ENCODE results near the gene CFAP91.
"Not testable (repeated sequence)": the region's sequence is repeated elsewhere in the genome, so short reads cannot be mapped to it uniquely, and the experiment has no call there.

GRCh38 chr3:119678209-119678608 is 24.6 kb upstream of the CFAP91 start:
- not testable (repeated sequence) for TF ChIP-seq CTCF (conservative IDR thresholded peaks at IDR 0.05; ENCODE audit: low read depth in 2 of 2); EZH2 (IDR thresholded peaks at IDR 0.05; ENCODE audit: low read depth, unreplicated experiment); JUNB (IDR thresholded peaks at IDR 0.05; ENCODE audit: unreplicated experiment); EZH2phosphoT487 (IDR thresholded peaks at IDR 0.05; ENCODE audit: unreplicated experiment); ZNF114 (CRISPR knock-in tag; IDR thresholded peaks at IDR 0.05); CREB1 (CRISPR knock-in tag; IDR thresholded peaks at IDR 0.05; ENCODE audit: low read depth); NANOG (IDR thresholded peaks at IDR 0.05; ENCODE audit: borderline replicate concordance); POLR2AphosphoS5 (IDR thresholded peaks at IDR 0.05; ENCODE audit: low read depth); REST (IDR thresholded peaks at IDR 0.05; ENCODE audit: unreplicated experiment); STAT1 (IDR thresholded peaks at IDR 0.05; ENCODE audit: unreplicated experiment)
- TF ChIP-seq, protein P1, sequence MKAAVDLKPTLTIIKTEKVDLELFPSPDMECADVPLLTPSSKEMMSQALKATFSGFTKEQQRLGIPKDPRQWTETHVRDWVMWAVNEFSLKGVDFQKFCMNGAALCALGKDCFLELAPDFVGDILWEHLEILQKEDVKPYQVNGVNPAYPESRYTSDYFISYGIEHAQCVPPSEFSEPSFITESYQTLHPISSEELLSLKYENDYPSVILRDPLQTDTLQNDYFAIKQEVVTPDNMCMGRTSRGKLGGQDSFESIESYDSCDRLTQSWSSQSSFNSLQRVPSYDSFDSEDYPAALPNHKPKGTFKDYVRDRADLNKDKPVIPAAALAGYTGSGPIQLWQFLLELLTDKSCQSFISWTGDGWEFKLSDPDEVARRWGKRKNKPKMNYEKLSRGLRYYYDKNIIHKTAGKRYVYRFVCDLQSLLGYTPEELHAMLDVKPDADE (IDR thresholded peaks at IDR 0.05), result not testable (repeated sequence)

All from GM23338 (cell line).